ENCODE data around the gene SLC39A1.
A peak's percentile ranks its signal among the peaks of the same experiment; 100 is the strongest.

DNA sequence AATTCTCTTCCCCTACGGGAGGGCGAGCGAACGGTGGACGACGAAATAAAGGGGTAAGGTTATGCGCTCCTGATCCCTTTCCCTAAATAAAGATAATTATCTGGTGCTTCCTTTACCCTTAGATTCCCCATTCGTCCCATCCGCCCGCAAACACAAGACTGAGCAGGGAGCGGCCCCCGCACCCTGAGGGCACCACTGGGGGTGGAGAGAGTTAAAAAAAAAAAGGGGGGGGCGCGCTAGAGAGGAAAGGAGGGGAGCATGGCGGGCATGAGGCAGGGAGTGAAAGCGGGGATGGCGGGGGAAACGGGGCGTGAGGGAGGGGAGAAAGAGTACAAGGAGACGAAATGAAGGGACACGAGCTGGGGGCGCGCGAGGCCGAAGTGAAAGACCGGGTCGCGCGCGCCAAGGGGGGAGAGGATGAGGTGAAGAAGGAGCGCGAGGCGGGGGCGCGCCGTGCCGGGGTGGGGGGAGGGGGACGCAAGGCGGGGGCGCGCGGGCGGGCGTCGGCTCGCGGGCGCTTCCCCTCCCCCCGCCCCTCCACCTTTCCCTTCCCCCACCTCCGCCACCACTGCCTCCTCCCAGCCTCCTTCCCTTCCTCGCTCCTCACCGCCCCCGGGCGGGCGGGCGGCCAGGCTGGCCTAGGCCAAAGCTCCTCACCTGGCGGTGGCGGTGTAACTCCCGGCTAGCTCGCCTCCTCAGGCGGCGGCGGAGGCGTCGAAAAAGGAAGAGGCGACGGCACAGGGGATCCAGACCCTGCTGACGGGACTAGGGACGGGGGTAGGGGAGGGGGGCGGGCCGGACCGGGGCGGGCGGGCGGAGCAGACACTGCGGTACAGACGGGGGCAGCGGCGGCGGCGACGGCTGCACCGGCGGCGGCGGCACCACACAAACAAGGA lies 41.0 kb downstream of the SLC39A1 start:
- TF ChIP-seq CTCF (IDR thresholded peaks at IDR 0.05; ENCODE audit: borderline replicate concordance, extremely low read depth, low read length, poor library complexity, severe bottlenecking) = peak; percentile 56
- TF ChIP-seq EZH2 (IDR thresholded peaks at IDR 0.05; ENCODE audit: borderline replicate concordance, low read depth, low read length, severe bottlenecking) = no peak
